Measurements from ENCODE around the gene DUSP5. TPM values are rescaled to one million over a fixed set of nuclear protein-coding genes. Genes with fewer than 3 reads are reported as not detected.
A peak's percentile ranks its signal among the peaks of the same experiment; 100 is the strongest.
"Not testable (repeated sequence)": the region's sequence is repeated elsewhere in the genome, so short reads cannot be mapped to it uniquely, and the experiment has no call there.

DUSP5 gene
- polyA plus RNA-seq, 2 donors, result 33.8 to 107 TPM

DNA sequence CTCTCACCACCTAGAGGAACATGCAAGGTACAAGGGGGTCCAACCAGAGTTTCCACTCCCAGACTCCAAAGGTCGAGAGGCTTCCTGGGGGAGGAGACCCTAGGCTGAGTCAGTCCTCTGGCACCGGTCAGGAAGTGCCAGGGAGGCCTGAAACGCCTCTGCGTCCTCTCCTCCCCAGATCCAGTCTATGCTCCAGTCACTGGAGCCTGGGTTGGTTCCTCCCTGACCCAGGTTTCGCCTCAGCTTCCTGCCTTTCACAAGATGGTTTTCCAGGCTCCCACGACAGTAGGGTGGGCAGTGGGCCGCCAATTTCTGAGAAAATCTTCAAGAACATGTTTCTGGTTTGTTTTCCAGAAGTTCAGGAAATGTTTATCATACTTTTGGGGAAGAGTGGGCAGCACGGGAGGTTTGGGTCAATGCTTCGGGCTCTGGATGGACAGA lies 30.0 kb downstream of the DUSP5 start:
- H3K4me3 ChIP-seq (ENCODE audit: low read depth in 1 of 2, low read length in 2 of 2), result no peak overlapping the region

DNA sequence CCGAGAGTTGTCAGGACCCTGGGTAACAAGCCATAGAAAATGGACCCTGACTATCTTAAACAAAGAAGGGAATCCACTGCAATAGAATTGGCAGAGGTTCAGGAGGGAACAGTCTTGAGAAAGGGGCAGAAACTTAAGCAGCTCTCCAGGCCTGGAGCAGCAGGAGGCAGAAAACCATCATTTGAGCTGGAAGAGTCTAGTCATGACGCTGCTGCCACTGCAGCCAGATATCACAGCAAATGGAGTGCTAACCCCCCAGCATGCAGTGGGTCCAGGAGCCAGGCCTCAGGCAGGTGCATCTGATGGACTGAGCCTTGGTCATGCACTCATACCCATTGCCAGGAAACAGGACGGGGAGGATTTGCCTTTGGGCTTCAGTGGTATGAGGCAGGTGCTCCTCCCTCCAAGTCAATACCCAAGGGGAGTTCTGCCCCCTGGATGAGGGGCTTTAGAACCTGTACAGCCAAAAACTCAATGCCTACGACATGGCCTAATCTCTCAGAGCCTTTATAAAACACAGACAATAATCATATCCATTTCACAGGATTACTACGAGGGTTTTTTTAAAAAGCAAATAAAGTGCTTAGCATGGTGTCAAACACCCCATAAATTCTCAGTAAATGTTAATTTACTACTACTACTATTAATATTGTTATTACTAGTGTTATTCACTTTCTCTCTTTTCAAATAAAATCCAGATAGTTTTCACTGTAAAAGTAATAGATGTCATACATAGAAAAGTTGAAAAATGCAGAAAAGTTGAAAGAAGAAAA lies 30.7 kb downstream of the DUSP5 start:
- H3K9me3 ChIP-seq (ENCODE audit: control insufficient read depth in 2 of 2, insufficient read depth in 1 of 2, low read depth in 1 of 2, low read length in 1 of 2), result no peaks in the 10 kb centered on the region
- whole genome bisulfite sequencing, 2 donors, result 78 to 79% methylated on average over 5 of the region's 5 CpGs
- H3K4me3 ChIP-seq (ENCODE audit: low read depth in 1 of 2, low read length in 2 of 2), result no peak overlapping the region
- H3K27me3 ChIP-seq (ENCODE audit: control insufficient read depth in 1 of 2, insufficient read depth in 2 of 2, low read length in 2 of 2), result no peaks in the 10 kb centered on the region
- H3K27ac ChIP-seq (ENCODE audit: low read depth in 2 of 2, low read length in 1 of 2), result no peak overlapping the region
- H3K36me3 ChIP-seq (ENCODE audit: control insufficient read depth in 2 of 2, insufficient read depth in 2 of 2, low read length in 1 of 2), result no peaks in the 10 kb centered on the region
- H3K4me1 ChIP-seq (ENCODE audit: control insufficient read depth in 2 of 2, insufficient read depth in 2 of 2, low read length in 1 of 2), result peaks cover 3 to 4% of the 10 kb centered on the region in 2 donors

More for the DNA sequence above, 30.0 kb downstream of the DUSP5 start:
- Histone ChIP-seq H3K9me3 (ENCODE audit: control insufficient read depth in 2 of 2, insufficient read depth in 1 of 2, low read depth in 1 of 2, low read length in 1 of 2) (no peaks in the 10 kb centered on the region), H3K27me3 (ENCODE audit: control insufficient read depth in 1 of 2, insufficient read depth in 2 of 2, low read length in 2 of 2) (no peaks in the 10 kb centered on the region), H3K36me3 (ENCODE audit: control insufficient read depth in 2 of 2, insufficient read depth in 2 of 2, low read length in 1 of 2) (no peaks in the 10 kb centered on the region), H3K4me1 (ENCODE audit: control insufficient read depth in 2 of 2, insufficient read depth in 2 of 2, low read length in 1 of 2) (peaks cover 3 to 4% of the 10 kb centered on the region in 2 donors), H3K27ac (ENCODE audit: low read depth in 2 of 2, low read length in 1 of 2) (no peak overlapping the region)
- WGBS, 2 donors, result 86 to 88% methylated on average over 9 of the region's 9 CpGs

DNA sequence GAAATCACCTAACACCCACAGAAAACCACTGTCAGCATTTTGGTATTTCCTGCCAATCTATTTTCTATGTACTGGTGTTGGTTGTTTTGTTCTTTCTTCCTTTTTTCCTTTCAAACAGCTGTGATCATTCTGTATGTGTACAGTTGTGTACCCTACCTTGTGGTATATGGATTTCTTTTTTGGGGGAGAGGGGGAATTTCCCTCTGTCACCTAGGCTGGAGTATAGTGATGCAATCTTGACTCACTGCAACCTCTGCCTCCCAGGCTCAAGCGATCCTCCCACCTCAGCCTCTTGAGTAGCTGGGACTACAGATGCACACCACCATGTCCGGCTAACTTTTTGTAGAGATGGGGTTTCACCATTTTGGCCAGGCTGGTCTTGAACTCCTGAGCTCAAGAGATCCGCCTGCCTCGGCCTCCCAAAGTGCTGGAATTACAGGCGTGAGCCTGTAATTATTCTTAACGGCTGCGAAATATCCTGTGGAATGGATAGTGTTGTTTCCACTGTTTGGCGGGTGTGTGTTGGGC lies 31.4 kb downstream of the DUSP5 start:
- H3K27ac ChIP-seq (ENCODE audit: low read depth in 2 of 2, low read length in 1 of 2), result not testable (repeated sequence)
- 86 to 94% methylated on average over 8 of the region's 8 CpGs for WGBS, 2 donors

DNA sequence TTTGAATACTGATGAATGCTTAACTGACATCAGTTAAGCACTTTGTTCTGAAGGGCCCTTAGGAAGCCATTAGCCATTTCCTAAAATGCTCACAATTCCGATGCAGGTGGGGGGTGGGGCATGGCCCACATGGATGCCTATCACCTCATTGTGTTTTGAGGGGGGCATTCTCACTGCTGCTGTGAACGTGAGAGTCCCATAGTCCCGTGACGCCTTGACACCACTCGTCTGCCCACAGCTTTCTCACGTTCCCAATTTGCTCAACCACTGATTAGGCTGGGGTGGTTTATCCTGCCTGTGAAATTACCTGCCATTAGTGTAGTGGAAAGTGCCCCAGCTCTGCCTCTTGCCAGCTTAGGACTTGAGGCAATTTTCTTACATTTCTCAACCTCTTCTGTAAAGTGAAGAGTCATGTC lies 31.9 kb downstream of the DUSP5 start:
- Histone ChIP-seq H3K27ac (ENCODE audit: low read depth in 2 of 2, low read length in 1 of 2) (no peak overlapping the region), H3K9me3 (ENCODE audit: control insufficient read depth in 2 of 2, insufficient read depth in 1 of 2, low read depth in 1 of 2, low read length in 1 of 2) (no peaks in the 10 kb centered on the region), H3K36me3 (ENCODE audit: control insufficient read depth in 2 of 2, insufficient read depth in 2 of 2, low read length in 1 of 2) (no peaks in the 10 kb centered on the region), H3K4me3 (ENCODE audit: low read depth in 1 of 2, low read length in 2 of 2) (no peak overlapping the region), H3K27me3 (ENCODE audit: control insufficient read depth in 1 of 2, insufficient read depth in 2 of 2, low read length in 2 of 2) (no peaks in the 10 kb centered on the region), H3K4me1 (ENCODE audit: control insufficient read depth in 2 of 2, insufficient read depth in 2 of 2, low read length in 1 of 2) (peaks cover 3 to 4% of the 10 kb centered on the region in 2 donors)
- 55 to 73% methylated on average over 6 of the region's 6 CpGs for WGBS, 2 donors

More for the DNA sequence above, 31.4 kb downstream of the DUSP5 start:
- not testable (repeated sequence) for H3K4me1 ChIP-seq (ENCODE audit: control insufficient read depth in 2 of 2, insufficient read depth in 2 of 2, low read length in 1 of 2); H3K36me3 ChIP-seq (ENCODE audit: control insufficient read depth in 2 of 2, insufficient read depth in 2 of 2, low read length in 1 of 2); H3K4me3 ChIP-seq (ENCODE audit: low read depth in 1 of 2, low read length in 2 of 2); H3K27me3 ChIP-seq (ENCODE audit: control insufficient read depth in 1 of 2, insufficient read depth in 2 of 2, low read length in 2 of 2); H3K9me3 ChIP-seq (ENCODE audit: control insufficient read depth in 2 of 2, insufficient read depth in 1 of 2, low read depth in 1 of 2, low read length in 1 of 2)

DNA sequence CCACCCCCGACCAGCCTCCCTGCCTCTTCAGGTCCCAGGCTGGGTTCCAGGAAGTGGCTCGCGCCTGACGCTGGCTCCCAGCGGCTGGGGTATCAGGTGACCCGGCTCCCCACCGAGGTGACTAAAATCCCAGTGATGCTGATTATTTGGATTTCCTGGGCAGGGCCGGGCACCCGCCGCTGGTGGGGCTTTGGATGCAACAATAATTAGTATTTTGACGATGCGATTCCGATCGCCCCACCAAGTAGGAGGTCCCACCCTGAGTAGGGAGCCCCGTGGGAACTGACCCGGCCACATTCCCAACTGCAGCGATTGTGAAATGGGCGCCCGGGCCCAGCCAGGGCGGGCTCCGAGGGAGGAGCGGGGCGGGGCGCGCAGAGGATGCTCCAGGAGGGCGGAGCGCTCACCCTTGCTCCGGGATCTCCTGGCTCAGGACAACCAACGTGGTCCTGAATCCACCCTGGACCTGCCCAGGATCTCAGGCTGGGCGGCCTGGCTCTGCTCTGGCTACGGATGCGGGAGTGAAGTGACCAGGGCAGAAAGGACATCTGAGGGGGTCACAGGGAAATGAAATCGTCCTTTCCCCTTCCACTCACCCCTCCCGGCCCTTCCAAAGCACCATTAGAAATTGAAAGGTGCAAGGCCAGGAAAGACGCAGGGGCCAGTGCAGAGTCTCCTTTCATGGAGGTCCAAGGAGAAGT lies 32.6 kb downstream of the DUSP5 start:
- WGBS, 2 donors, result 13 to 18% methylated on average over 35 of the region's 35 CpGs

DNA sequence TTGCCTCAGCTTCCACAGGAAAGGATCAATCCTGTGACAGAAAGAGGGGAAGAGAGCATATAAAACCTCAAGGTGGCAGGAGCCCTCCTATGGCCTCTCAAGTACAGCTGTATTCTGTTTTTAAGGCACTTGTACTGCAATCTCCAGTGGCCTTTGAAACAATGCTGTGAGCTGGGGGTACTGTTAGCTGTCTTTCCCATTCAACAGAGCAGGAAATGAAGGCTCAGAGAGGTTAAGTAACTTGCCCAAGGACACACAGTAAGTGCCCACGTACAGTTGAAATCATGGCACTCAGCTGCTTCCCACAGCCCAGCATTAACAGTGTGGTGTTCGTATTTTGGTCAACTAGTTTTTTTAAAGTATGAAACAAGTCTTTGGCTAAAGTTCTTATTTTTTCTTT lies 34.0 kb downstream of the DUSP5 start:
- Histone ChIP-seq H3K4me1 (ENCODE audit: control insufficient read depth in 2 of 2, insufficient read depth in 2 of 2, low read length in 1 of 2) (peaks cover 3 to 4% of the 10 kb centered on the region in 2 donors), H3K4me3 (ENCODE audit: low read depth in 1 of 2, low read length in 2 of 2) (no peak overlapping the region), H3K27ac (ENCODE audit: low read depth in 2 of 2, low read length in 1 of 2) (no peak overlapping the region), H3K9me3 (ENCODE audit: control insufficient read depth in 2 of 2, insufficient read depth in 1 of 2, low read depth in 1 of 2, low read length in 1 of 2) (no peaks in the 10 kb centered on the region), H3K36me3 (ENCODE audit: control insufficient read depth in 2 of 2, insufficient read depth in 2 of 2, low read length in 1 of 2) (no peaks in the 10 kb centered on the region), H3K27me3 (ENCODE audit: control insufficient read depth in 1 of 2, insufficient read depth in 2 of 2, low read length in 2 of 2) (no peaks in the 10 kb centered on the region)
- WGBS, 2 donors, result 92 to 95% methylated on average over 2 of the region's 2 CpGs

More for the DNA sequence above, 32.6 kb downstream of the DUSP5 start:
- H3K27me3 ChIP-seq (ENCODE audit: control insufficient read depth in 1 of 2, insufficient read depth in 2 of 2, low read length in 2 of 2), result no peaks in the 10 kb centered on the region
- peaks cover 3 to 4% of the 10 kb centered on the region in 2 donors for H3K4me1 ChIP-seq (ENCODE audit: control insufficient read depth in 2 of 2, insufficient read depth in 2 of 2, low read length in 1 of 2)
- H3K9me3 ChIP-seq (ENCODE audit: control insufficient read depth in 2 of 2, insufficient read depth in 1 of 2, low read depth in 1 of 2, low read length in 1 of 2), result no peaks in the 10 kb centered on the region
- H3K4me3 ChIP-seq (ENCODE audit: low read depth in 1 of 2, low read length in 2 of 2), result peak overlapping the region; percentile 1 to 12
- no peak overlapping the region for H3K27ac ChIP-seq (ENCODE audit: low read depth in 2 of 2, low read length in 1 of 2)
- no peaks in the 10 kb centered on the region for H3K36me3 ChIP-seq (ENCODE audit: control insufficient read depth in 2 of 2, insufficient read depth in 2 of 2, low read length in 1 of 2)

DNA sequence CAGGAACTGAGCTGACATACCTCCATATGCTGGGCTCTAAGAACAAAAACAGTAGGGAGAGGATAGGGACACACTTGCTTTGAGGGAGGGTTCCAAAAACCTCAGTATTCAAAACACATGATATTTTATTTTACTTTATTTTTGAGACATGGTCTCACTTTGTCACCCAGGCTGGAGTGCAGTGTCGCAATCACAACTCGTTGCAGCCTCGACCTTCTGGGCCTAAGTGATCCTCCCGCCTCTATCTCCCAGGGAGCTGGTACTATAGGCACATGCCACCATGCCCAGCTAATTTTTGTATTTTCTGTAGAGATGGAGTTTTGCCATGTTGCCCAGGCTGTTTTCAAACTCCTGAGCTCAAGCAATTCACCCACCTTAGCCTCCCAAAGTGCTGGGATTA lies 34.9 kb downstream of the DUSP5 start:
- not testable (repeated sequence) for H3K27ac ChIP-seq (ENCODE audit: low read depth in 2 of 2, low read length in 1 of 2); H3K4me1 ChIP-seq (ENCODE audit: control insufficient read depth in 2 of 2, insufficient read depth in 2 of 2, low read length in 1 of 2); H3K36me3 ChIP-seq (ENCODE audit: control insufficient read depth in 2 of 2, insufficient read depth in 2 of 2, low read length in 1 of 2); H3K27me3 ChIP-seq (ENCODE audit: control insufficient read depth in 1 of 2, insufficient read depth in 2 of 2, low read length in 2 of 2); H3K4me3 ChIP-seq (ENCODE audit: low read depth in 1 of 2, low read length in 2 of 2); H3K9me3 ChIP-seq (ENCODE audit: control insufficient read depth in 2 of 2, insufficient read depth in 1 of 2, low read depth in 1 of 2, low read length in 1 of 2)
- 85 to 88% methylated on average over 4 of the region's 4 CpGs for WGBS, 2 donors

DNA sequence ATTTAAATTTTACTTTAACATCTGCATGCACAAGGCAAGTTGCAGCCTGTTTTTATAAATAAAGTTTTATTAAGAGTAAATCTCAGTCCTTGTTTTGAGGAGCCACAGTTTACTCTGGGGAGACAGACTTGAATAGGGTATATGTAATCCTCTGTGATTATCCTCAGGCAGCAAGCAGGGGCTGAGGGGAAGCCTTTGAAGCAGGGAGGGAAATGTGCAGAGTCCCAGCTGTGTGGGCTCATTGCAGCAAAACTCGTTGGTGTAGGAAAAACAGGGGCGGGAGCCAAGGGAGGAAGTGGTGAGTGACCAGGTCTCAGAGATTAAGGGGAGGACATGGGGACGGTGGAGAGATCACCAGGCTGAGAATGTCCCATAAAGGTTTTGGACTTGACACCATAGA lies 35.4 kb downstream of the DUSP5 start:
- H3K27ac ChIP-seq (ENCODE audit: low read depth in 2 of 2, low read length in 1 of 2), result no peak overlapping the region
- H3K36me3 ChIP-seq (ENCODE audit: control insufficient read depth in 2 of 2, insufficient read depth in 2 of 2, low read length in 1 of 2), result no peaks in the 10 kb centered on the region
- H3K4me1 ChIP-seq (ENCODE audit: control insufficient read depth in 2 of 2, insufficient read depth in 2 of 2, low read length in 1 of 2), result peaks cover 3 to 4% of the 10 kb centered on the region in 2 donors
- no peak overlapping the region for H3K4me3 ChIP-seq (ENCODE audit: low read depth in 1 of 2, low read length in 2 of 2)
- no peaks in the 10 kb centered on the region for H3K9me3 ChIP-seq (ENCODE audit: control insufficient read depth in 2 of 2, insufficient read depth in 1 of 2, low read depth in 1 of 2, low read length in 1 of 2)
- WGBS, 2 donors, result 34 to 49% methylated on average over 3 of the region's 3 CpGs
- no peaks in the 10 kb centered on the region for H3K27me3 ChIP-seq (ENCODE audit: control insufficient read depth in 1 of 2, insufficient read depth in 2 of 2, low read length in 2 of 2)

DNA sequence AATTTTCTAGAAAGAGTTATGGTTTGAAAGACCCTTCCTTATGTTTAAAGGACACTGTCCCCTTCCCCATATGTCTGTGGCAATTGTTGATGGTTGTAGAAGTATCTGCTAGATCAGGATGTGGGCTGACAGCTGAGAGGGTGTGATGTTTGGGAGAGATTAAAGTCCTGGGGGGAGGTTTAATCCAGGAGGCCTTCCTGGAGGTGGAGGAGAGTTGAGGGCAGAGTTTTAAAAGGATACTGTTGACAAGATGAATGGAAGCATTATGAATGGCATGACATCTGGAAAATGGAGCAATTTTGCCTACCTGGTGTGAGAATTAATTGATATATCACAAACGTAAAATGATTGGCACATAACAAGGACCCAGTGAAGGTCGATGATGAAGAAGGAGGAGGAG lies 36.9 kb downstream of the DUSP5 start:
- Histone ChIP-seq H3K4me1 (ENCODE audit: control insufficient read depth in 2 of 2, insufficient read depth in 2 of 2, low read length in 1 of 2) (peaks cover 3 to 4% of the 10 kb centered on the region in 2 donors), H3K27me3 (ENCODE audit: control insufficient read depth in 1 of 2, insufficient read depth in 2 of 2, low read length in 2 of 2) (no peaks in the 10 kb centered on the region), H3K27ac (ENCODE audit: low read depth in 2 of 2, low read length in 1 of 2) (no peak overlapping the region), H3K9me3 (ENCODE audit: control insufficient read depth in 2 of 2, insufficient read depth in 1 of 2, low read depth in 1 of 2, low read length in 1 of 2) (no peaks in the 10 kb centered on the region), H3K4me3 (ENCODE audit: low read depth in 1 of 2, low read length in 2 of 2) (no peak overlapping the region), H3K36me3 (ENCODE audit: control insufficient read depth in 2 of 2, insufficient read depth in 2 of 2, low read length in 1 of 2) (no peaks in the 10 kb centered on the region)
- 74 to 75% methylated on average over 2 of the region's 2 CpGs for WGBS, 2 donors
